ENCODE data around the gene GLG1.
A peak's percentile ranks its signal among the peaks of the same experiment; 100 is the strongest.

The GLG1 gene

GRCh38 chr16:74455213-74455612 is 151.7 kb downstream of the GLG1 start:
- no peak overlapping the region for H3K4me3 ChIP-seq (ENCODE audit: low read depth, low read length)
- no peak for TF ChIP-seq CTCF (IDR thresholded peaks at IDR 0.05; ENCODE audit: insufficient read depth, low read depth, low read length, missing control alignments)
- DNase-seq (ENCODE audit: low read depth), result no peak

- no peak for TF ChIP-seq CTCF (IDR thresholded peaks at IDR 0.05; ENCODE audit: insufficient read depth, low read depth, low read length, missing control alignments)
- no peak overlapping the region for H3K4me3 ChIP-seq (ENCODE audit: low read depth, low read length)
- DNase-seq (ENCODE audit: low read depth), result peak; percentile 72
These were observed 154.8 kb downstream of the GLG1 start for GRCh38 chr16:74451951-74452758.

- TF ChIP-seq CTCF (IDR thresholded peaks at IDR 0.05; ENCODE audit: insufficient read depth, low read depth, low read length, missing control alignments), result no peak
- H3K4me3 ChIP-seq (ENCODE audit: low read depth, low read length), result no peak overlapping the region
- no peak for DNase-seq (ENCODE audit: low read depth)
These were observed 155.8 kb downstream of the GLG1 start for GRCh38 chr16:74450967-74451760.

- DNase-seq (ENCODE audit: low read depth), result no peak
- H3K4me3 ChIP-seq (ENCODE audit: low read depth, low read length), result no peak overlapping the region
- no peak for TF ChIP-seq CTCF (IDR thresholded peaks at IDR 0.05; ENCODE audit: insufficient read depth, low read depth, low read length, missing control alignments)
These were observed 156.7 kb downstream of the GLG1 start for GRCh38 chr16:74450236-74450635.

GRCh38 chr16:74449470-74449869 is 157.4 kb downstream of the GLG1 start:
- TF ChIP-seq CTCF (IDR thresholded peaks at IDR 0.05; ENCODE audit: insufficient read depth, low read depth, low read length, missing control alignments), result no peak
- no peak for DNase-seq (ENCODE audit: low read depth)
- H3K4me3 ChIP-seq (ENCODE audit: low read depth, low read length), result no peak overlapping the region

- no peak for DNase-seq (ENCODE audit: low read depth)
- no peak for TF ChIP-seq CTCF (IDR thresholded peaks at IDR 0.05; ENCODE audit: insufficient read depth, low read depth, low read length, missing control alignments)
- no peak overlapping the region for H3K4me3 ChIP-seq (ENCODE audit: low read depth, low read length)
These were observed 157.9 kb downstream of the GLG1 start for GRCh38 chr16:74448990-74449389.
